ENCODE results near the gene MBD1.
"Not testable (repeated sequence)": the region's sequence is repeated elsewhere in the genome, so short reads cannot be mapped to it uniquely, and the experiment has no call there.

The MBD1 gene

DNA sequence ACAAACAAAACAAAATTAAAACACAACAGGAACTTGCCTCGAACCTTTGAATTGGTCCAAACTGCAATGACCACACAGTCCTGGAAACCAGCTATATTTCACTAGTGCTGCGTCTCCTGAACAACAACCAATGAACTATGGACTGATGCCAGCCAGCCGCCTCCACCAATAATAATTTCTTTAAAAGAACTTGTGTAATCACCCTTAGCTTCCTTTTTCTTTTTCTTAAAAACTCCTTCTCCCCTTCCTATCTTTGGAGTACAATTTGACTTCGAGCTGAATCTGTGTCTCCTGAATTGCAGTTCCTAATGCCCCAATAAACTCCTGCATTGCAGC lies 7.8 kb upstream of the MBD1 start:
- peaks cover 16% of the 10 kb centered on the region for H3K36me3 ChIP-seq (ENCODE audit: control insufficient read depth, insufficient read depth, low read length)
- H3K9ac ChIP-seq (ENCODE audit: low read depth, low read length): no peak overlapping the region
- no peaks in the 10 kb centered on the region for H3K4me1 ChIP-seq (ENCODE audit: control insufficient read depth, insufficient read depth, low read length)

DNA sequence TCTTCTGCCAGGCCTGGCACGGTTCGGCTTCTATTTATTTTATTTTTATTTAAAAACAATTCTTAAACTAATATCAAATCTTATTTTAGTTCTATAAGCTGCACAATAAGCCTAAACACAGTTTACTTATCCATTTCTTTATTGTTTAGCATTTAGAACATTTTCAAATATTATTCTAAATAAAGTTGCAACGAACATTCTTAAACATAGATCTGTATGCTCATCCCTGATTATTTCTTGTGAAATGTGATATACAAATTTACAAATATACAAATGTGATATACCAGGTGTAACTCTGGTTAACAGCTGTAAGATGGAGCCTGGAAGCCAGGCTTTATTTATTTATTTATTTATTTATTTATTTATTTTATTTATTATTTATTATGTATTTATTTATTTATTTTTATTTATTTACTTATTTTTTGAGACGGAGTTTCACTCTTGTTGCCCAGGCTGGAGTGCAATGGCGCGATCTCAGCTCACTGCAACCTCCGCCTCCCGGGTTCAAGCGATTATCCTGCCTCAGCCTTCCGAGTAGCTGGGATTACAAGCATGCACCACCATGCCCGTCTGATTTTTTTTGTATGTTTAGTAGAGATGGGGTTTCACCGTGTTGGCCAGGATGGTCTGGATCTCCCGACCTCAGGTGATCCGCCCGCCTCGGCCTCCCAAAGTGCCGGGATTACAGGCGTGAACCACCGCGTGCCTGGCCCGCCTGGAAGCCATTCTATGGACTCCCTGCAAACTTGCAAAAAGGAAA lies 7.2 kb upstream of the MBD1 start:
- H3K27ac ChIP-seq (ENCODE audit: low read depth, low read length); H3K9me3 ChIP-seq (ENCODE audit: control insufficient read depth, insufficient read depth, low read length); H3K9ac ChIP-seq (ENCODE audit: low read depth, low read length); H3K27me3 ChIP-seq (ENCODE audit: control insufficient read depth, insufficient read depth, low read length); H3K4me1 ChIP-seq (ENCODE audit: control insufficient read depth, insufficient read depth, low read length): not testable (repeated sequence)
- H3K4me3 ChIP-seq (ENCODE audit: low read depth, low read length): peak overlapping the region; percentile 99
- H3K36me3 ChIP-seq (ENCODE audit: control insufficient read depth, insufficient read depth, low read length): peaks cover 22% of the 10 kb centered on the region

More for the DNA sequence above, 7.8 kb upstream of the MBD1 start:
- H3K9me3 ChIP-seq (ENCODE audit: control insufficient read depth, insufficient read depth, low read length): no peaks in the 10 kb centered on the region
- no peak overlapping the region for H3K4me3 ChIP-seq (ENCODE audit: low read depth, low read length)
- H3K27me3 ChIP-seq (ENCODE audit: control insufficient read depth, insufficient read depth, low read length): no peaks in the 10 kb centered on the region
- H3K27ac ChIP-seq (ENCODE audit: low read depth, low read length): no peak overlapping the region

DNA sequence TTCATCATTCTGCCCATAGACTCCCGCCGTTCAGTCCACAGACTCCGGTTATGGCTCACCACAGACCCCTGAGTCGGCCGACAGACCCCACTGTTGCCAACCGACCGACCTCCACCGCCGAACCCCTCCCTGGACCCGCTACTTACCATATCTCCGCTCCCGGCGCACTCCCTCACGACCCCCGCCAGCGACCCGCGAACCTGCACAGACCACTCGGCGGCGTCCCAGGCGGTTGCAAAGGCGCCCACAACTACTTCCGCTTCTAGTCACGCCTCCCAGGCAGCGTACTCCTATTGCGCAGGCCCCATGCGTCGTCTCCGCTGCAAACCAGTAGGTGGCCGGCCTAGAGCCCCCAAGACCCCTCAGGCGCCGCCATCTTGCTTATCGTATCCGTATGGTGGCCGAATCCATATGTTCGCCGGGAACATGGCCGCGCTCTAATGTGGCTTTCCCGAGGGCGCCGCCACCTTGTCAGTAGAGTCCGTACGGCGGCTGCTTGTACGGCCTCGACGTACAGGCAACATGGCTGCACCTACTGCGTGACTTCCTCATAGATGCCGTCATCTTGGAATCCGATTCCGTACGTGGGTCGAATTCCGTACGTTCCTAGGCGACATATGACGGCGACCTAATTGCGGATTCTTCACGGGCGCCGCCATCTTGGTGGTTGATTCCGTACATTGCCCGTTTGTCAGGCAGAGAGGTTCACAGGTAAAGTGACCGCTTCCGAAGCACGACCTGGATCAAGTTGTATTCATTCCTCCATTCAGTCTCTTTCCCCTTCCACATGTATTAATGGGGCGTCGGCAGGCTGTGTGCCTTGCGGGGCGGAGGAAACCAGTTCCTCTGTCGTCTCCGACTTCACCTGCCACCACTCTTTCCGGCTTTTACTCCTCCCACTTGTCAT lies 6.4 kb upstream of the MBD1 start, which contains the start of gene CXXC1:
CXXC1 (minus strand) TSS at position 252 of the 907 bp plus-strand sequence; CDS start at position 149, 103 bp downstream.
- Histone ChIP-seq H3K9me3 (ENCODE audit: control insufficient read depth, insufficient read depth, low read length) (no peaks in the 10 kb centered on the region), H3K9ac (ENCODE audit: low read depth, low read length) (peak within 1 kb of the TSS; percentile 20; the same call in 1 of the 2 replicates), H3K4me3 (ENCODE audit: low read depth, low read length) (peak within 1 kb of the TSS; percentile 99), H3K4me1 (ENCODE audit: control insufficient read depth, insufficient read depth, low read length) (no peaks in the 10 kb centered on the region), H3K36me3 (ENCODE audit: control insufficient read depth, insufficient read depth, low read length) (peaks cover 30% of the 10 kb centered on the region), H3K27ac (ENCODE audit: low read depth, low read length) (no peak within 1 kb of the TSS), H3K27me3 (ENCODE audit: control insufficient read depth, insufficient read depth, low read length) (no peaks in the 10 kb centered on the region)

DNA sequence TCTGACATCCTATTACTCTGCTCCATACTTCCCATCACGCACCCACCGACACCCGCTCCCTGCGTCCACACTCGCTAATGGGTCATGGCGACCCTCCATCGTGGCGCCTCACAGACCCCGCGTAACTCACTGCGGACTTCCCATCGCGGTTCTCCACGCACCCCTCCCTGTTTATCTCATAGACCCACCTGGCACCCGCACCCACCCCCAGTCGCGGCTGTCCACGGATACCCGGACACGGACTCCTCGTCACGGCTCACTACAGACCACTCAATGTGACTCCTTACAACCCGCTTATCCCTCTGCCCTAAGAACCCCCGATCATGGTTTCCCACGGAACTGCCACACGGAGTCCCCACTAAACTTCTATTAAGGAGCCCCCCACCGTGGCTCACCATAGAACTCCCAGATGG lies 5.7 kb upstream of the MBD1 start:
- Histone ChIP-seq H3K36me3 (ENCODE audit: control insufficient read depth, insufficient read depth, low read length) (peaks cover 33% of the 10 kb centered on the region), H3K27ac (ENCODE audit: low read depth, low read length) (no peak overlapping the region), H3K9me3 (ENCODE audit: control insufficient read depth, insufficient read depth, low read length) (no peaks in the 10 kb centered on the region), H3K27me3 (ENCODE audit: control insufficient read depth, insufficient read depth, low read length) (no peaks in the 10 kb centered on the region), H3K4me1 (ENCODE audit: control insufficient read depth, insufficient read depth, low read length) (no peaks in the 10 kb centered on the region), H3K4me3 (ENCODE audit: low read depth, low read length) (peak overlapping the region; percentile 99), H3K9ac (ENCODE audit: low read depth, low read length) (0 out of 2 replicates have a peak overlapping the region, but pooled peaks have one; percentile 20)

DNA sequence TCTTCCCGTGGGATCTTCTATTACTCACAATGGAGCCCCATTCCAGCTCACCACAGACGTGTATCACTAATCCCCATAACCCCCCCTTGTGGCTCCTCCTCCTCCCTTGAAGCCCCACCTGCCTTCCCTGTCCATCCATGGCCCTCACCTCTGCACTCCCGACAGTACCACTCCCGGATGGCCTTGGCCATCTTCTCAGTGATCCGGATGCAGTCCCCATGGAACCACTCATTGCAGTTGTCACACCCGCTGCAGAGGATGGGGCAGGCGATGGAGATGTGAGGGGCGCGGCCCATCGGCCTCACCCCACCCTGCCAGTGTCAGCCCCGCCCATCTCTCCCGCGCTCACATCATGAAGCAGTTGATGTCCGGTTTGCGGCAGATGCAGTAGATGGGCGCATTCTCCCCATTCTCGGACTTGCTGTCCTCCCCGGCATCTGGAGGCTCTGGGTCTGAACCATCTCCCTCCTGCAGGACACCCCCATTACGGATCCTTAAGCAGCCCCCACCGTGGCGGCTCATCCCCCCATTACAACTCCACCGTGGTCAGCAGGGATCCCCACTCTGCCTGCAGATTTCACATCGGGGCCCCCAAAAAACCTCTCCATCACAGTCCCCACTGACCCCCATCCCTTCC lies 5.2 kb upstream of the MBD1 start:
- H3K4me1 ChIP-seq (ENCODE audit: control insufficient read depth, insufficient read depth, low read length): no peaks in the 10 kb centered on the region
- H3K9ac ChIP-seq (ENCODE audit: low read depth, low read length): no peak overlapping the region
- H3K27ac ChIP-seq (ENCODE audit: low read depth, low read length): no peak overlapping the region
- peak overlapping the region; percentile 99 for H3K4me3 ChIP-seq (ENCODE audit: low read depth, low read length)
- no peaks in the 10 kb centered on the region for H3K27me3 ChIP-seq (ENCODE audit: control insufficient read depth, insufficient read depth, low read length)
- H3K9me3 ChIP-seq (ENCODE audit: control insufficient read depth, insufficient read depth, low read length): no peaks in the 10 kb centered on the region
- peaks cover 33% of the 10 kb centered on the region for H3K36me3 ChIP-seq (ENCODE audit: control insufficient read depth, insufficient read depth, low read length)

DNA sequence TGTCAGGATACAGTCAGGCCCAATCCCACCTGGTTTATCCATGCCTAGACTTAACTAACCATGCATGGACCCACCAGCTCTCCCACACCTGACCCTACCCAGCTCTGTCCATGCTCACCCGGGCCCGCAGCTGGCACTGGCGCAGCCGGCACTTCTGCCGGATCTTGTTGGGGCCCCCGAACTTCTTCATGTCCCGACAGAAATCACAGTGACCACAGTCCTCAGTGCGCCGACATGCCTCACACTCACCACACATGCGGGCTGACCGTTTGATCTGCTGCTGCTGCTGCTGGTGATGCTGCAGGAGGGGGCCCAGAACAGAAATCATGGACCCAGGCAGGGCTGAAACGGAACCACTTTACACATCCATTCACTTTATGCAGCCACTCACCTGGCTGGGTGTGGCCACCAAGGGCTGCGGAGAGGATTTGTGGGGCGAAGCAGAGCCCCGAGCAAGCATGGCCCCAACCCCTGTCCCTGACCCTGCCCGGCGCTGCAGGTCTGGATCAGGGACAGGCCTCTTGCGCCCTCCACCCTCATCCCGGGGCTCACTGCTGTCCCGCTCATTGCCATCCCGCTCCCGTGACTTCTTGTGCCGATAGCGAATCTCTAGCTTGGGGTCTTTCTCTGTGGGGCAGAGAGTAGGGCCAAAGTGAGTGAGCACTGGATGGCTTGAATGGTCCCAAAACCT lies 4.5 kb upstream of the MBD1 start:
- H3K4me1 ChIP-seq (ENCODE audit: control insufficient read depth, insufficient read depth, low read length): no peaks in the 10 kb centered on the region
- no peak overlapping the region for H3K27ac ChIP-seq (ENCODE audit: low read depth, low read length)
- H3K36me3 ChIP-seq (ENCODE audit: control insufficient read depth, insufficient read depth, low read length): peaks cover 33% of the 10 kb centered on the region
- H3K27me3 ChIP-seq (ENCODE audit: control insufficient read depth, insufficient read depth, low read length): no peaks in the 10 kb centered on the region
- no peaks in the 10 kb centered on the region for H3K9me3 ChIP-seq (ENCODE audit: control insufficient read depth, insufficient read depth, low read length)
- no peak overlapping the region for H3K9ac ChIP-seq (ENCODE audit: low read depth, low read length)
- no peak overlapping the region for H3K4me3 ChIP-seq (ENCODE audit: low read depth, low read length)

DNA sequence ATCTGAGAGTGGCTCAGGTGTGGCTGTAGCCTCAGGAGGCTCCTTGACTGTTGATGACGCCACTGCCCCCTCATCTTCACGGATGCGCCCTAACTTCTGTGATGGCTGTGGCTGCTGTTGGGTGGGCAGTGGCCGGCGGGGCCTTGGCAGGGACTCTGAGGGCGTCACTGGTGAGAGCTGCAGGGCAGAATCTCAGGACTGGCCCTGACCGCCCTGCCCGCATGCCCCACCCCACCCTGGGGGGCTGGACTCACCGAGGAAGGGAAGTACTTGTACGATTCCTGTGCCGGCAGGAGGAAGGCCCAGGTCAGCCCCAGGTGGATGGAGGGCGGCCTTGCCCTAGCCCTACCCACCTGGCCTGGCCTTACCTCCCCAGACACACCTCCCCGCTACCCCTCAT lies 3.7 kb upstream of the MBD1 start:
- H3K27ac ChIP-seq (ENCODE audit: low read depth, low read length): no peak overlapping the region
- H3K27me3 ChIP-seq (ENCODE audit: control insufficient read depth, insufficient read depth, low read length): no peaks in the 10 kb centered on the region
- no peaks in the 10 kb centered on the region for H3K9me3 ChIP-seq (ENCODE audit: control insufficient read depth, insufficient read depth, low read length)
- no peak overlapping the region for H3K9ac ChIP-seq (ENCODE audit: low read depth, low read length)
- no peaks in the 10 kb centered on the region for H3K4me1 ChIP-seq (ENCODE audit: control insufficient read depth, insufficient read depth, low read length)
- peaks cover 33% of the 10 kb centered on the region for H3K36me3 ChIP-seq (ENCODE audit: control insufficient read depth, insufficient read depth, low read length)
- no peak overlapping the region for H3K4me3 ChIP-seq (ENCODE audit: low read depth, low read length)

DNA sequence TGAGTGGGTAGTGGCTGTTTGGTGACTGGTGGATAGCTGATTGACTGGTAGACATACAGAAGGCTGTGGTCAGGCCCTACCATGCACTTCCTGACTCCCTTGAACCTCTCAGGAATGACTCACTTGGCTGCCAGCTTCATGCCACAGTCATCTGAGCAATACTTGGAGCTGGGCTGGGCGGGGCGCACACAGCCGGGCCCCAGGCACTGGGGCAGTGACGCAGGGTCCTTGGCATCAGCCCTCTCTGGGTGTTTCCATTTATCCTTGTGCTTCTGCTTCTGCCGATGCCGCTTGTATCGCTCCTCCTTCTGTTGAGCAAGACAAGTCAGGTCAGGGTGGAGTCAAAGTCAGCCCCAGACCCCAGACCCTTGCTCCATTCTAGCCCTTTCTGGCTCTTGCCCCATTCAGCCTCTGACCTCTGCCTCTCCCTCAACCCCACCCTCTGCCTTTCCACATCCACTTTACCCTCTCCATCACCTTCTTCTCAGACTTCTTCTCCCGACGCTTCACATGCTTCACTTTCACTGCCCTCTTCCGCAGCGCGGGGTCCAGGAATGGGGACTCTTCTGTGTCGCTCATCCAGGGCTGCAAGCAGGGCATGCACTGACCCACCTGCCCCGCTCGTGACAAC lies 3.0 kb upstream of the MBD1 start:
- Histone ChIP-seq H3K9ac (ENCODE audit: low read depth, low read length) (no peak overlapping the region), H3K27me3 (ENCODE audit: control insufficient read depth, insufficient read depth, low read length) (no peaks in the 10 kb centered on the region), H3K27ac (ENCODE audit: low read depth, low read length) (no peak overlapping the region), H3K4me1 (ENCODE audit: control insufficient read depth, insufficient read depth, low read length) (no peaks in the 10 kb centered on the region), H3K36me3 (ENCODE audit: control insufficient read depth, insufficient read depth, low read length) (peaks cover 38% of the 10 kb centered on the region), H3K4me3 (ENCODE audit: low read depth, low read length) (no peak overlapping the region), H3K9me3 (ENCODE audit: control insufficient read depth, insufficient read depth, low read length) (no peaks in the 10 kb centered on the region)

DNA sequence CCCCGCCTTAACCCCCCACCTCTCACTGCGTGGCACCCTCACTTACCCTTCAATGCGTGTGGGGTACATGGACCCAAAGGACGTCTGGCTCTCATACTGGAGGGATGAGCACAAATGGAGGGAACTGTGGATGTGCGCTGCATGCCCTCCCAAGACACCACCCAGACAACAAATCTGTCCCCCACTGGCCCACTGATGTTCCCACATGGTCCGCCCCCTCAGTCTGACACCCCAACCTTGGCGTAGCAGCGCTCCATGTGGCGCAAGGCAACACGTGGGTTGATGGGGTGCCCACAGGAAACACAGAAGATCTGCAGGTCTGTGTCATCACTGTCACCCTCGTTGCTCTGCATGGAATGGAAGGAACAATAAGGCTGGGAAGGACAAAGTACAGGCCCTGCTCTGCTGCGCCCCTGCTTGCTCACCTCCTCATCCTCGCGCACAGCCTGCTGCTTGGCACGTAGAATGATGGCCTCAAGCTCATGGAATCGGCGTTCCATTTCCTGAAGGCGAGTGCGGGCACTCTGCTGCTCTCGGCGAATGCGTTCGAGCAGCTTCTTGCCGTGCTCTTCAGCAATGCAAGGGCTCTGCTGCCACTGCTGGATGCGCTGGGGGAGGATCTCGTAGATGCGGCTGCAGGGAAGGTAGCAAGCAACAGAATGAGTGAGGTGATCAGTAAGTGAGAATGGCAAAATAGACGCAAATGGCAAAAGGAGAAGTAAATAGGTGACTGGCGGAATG lies 2.3 kb upstream of the MBD1 start:
- H3K27ac ChIP-seq (ENCODE audit: low read depth, low read length): no peak overlapping the region
- H3K4me3 ChIP-seq (ENCODE audit: low read depth, low read length): no peak overlapping the region
- H3K9ac ChIP-seq (ENCODE audit: low read depth, low read length): no peak overlapping the region
- peaks cover 44% of the 10 kb centered on the region for H3K36me3 ChIP-seq (ENCODE audit: control insufficient read depth, insufficient read depth, low read length)
- H3K4me1 ChIP-seq (ENCODE audit: control insufficient read depth, insufficient read depth, low read length): no peaks in the 10 kb centered on the region
- no peaks in the 10 kb centered on the region for H3K9me3 ChIP-seq (ENCODE audit: control insufficient read depth, insufficient read depth, low read length)
- H3K27me3 ChIP-seq (ENCODE audit: control insufficient read depth, insufficient read depth, low read length): no peaks in the 10 kb centered on the region
